SK-N-SH treated with all-trans-retinoic acid at 6 μM for 48 hours (cell line): ENCODE measurements around the gene SEMA5A.

Experiments
- ATAC-seq: fragments of 200-7000 bp; cut with Tn5 transposase; 3 replicates; pipeline ENCODE4 v1.9.1; 2020; ENCODE audit warnings: mild to moderate bottlenecking, moderate library complexity
- ARNTL ChIP-seq: fragments of 450-650 bp; formaldehyde crosslinking; IDR thresholded peaks from 2 replicates; pipeline ENCODE4 v1.5.0; 2020; ENCODE audit warnings: low read depth, mild to moderate bottlenecking, moderate library complexity, borderline replicate concordance
- BACH2 ChIP-seq: fragments of 250-450 bp; sonication (Bioruptor Pico); IDR thresholded peaks from 2 replicates; pipeline ENCODE4 v1.9.0; 2021; ENCODE audit warnings: mild to moderate bottlenecking, borderline replicate concordance
- CSDC2 ChIP-seq: fragments of 250-450 bp; sonication (Bioruptor Pico); IDR thresholded peaks from 2 replicates; pipeline ENCODE4 v1.5.0; 2020; ENCODE audit warnings: mild to moderate bottlenecking, moderate library complexity
- GLIS3 ChIP-seq: fragments of 250-450 bp; sonication (Bioruptor Pico); IDR thresholded peaks from 2 replicates; pipeline ENCODE4 v1.5.0; 2020; ENCODE audit warnings: mild to moderate bottlenecking, moderate library complexity
- ISL1 ChIP-seq: fragments of 250-450 bp; sonication (Bioruptor Pico); IDR thresholded peaks from 2 replicates; pipeline ENCODE4 v2.1.2; 2022; ENCODE audit warnings: mild to moderate bottlenecking, moderate library complexity
- OSR1 ChIP-seq: fragments of 250-450 bp; sonication (Bioruptor Pico); IDR thresholded peaks from 2 replicates; pipeline ENCODE4 v1.8.0; 2022; ENCODE audit warnings: moderate library complexity, mild to moderate bottlenecking, inconsistent platforms
- PPARA ChIP-seq: fragments of 250-450 bp; sonication (Bioruptor Pico); IDR thresholded peaks from 2 replicates; pipeline ENCODE4 v1.5.0; 2020; ENCODE audit warnings: mild to moderate bottlenecking, borderline replicate concordance
- RARB ChIP-seq: fragments of 250-450 bp; sonication (Bioruptor Pico); IDR thresholded peaks from 2 replicates; pipeline ENCODE4 v1.8.0; 2021; ENCODE audit warnings: mild to moderate bottlenecking, moderate library complexity
- SNAI2 ChIP-seq: fragments of 250-450 bp; sonication (Bioruptor Pico); IDR thresholded peaks from 2 replicates; pipeline ENCODE4 v1.5.0; 2020; ENCODE audit warnings: mild to moderate bottlenecking, moderate library complexity
- TCF4 ChIP-seq: fragments of 250-450 bp; sonication (Bioruptor Pico); IDR thresholded peaks from 2 replicates; pipeline ENCODE4 v1.8.0; 2021; ENCODE audit warnings: mild to moderate bottlenecking, moderate library complexity, borderline replicate concordance
- ZC3H10 ChIP-seq: fragments of 250-450 bp; sonication (Bioruptor Pico); IDR thresholded peaks from 2 replicates; pipeline ENCODE4 v1.5.1; 2021; ENCODE audit warnings: mild to moderate bottlenecking, moderate library complexity
- ZFP3 ChIP-seq: fragments of 250-450 bp; sonication (Bioruptor Pico); IDR thresholded peaks from 2 replicates; pipeline ENCODE4 v1.5.0; 2020; ENCODE audit warnings: mild to moderate bottlenecking, moderate library complexity
- ZFP30 ChIP-seq: fragments of 450-650 bp; formaldehyde crosslinking; IDR thresholded peaks from 2 replicates; pipeline ENCODE4 v1.5.0; 2022; ENCODE audit warnings: mild to moderate bottlenecking, moderate library complexity
- ZNF565 ChIP-seq: fragments of 450-650 bp; formaldehyde crosslinking; conservative IDR thresholded peaks from 2 replicates; pipeline ENCODE4 v1.5.0; 2020; ENCODE audit warnings: low read depth, mild to moderate bottlenecking, moderate library complexity
- ZNF70 ChIP-seq: fragments of 450-650 bp; formaldehyde crosslinking; IDR thresholded peaks from 2 replicates; pipeline ENCODE4 v1.5.0; 2020; ENCODE audit warnings: mild to moderate bottlenecking, moderate library complexity
- ZNF8 ChIP-seq: fragments of 450-650 bp; formaldehyde crosslinking; IDR thresholded peaks from 2 replicates; pipeline ENCODE4 v1.5.0; 2020; ENCODE audit warnings: mild to moderate bottlenecking, moderate library complexity
- TF ChIP-seq, protein P1 (sequence below): fragments of 250-450 bp; sonication (Bioruptor Pico); IDR thresholded peaks from 2 replicates; pipeline ENCODE4 v1.5.0; 2020; ENCODE audit warnings: mild to moderate bottlenecking, moderate library complexity
- TF ChIP-seq, protein P2 (sequence below): fragments of 250-450 bp; sonication (Bioruptor Pico); IDR thresholded peaks from 2 replicates; pipeline ENCODE4 v1.5.1; 2021; ENCODE audit warnings: mild to moderate bottlenecking, moderate library complexity
- TF ChIP-seq, protein P3 (sequence below): fragments of 250-450 bp; sonication (Bioruptor Pico); IDR thresholded peaks from 2 replicates; pipeline ENCODE4 v1.5.1; 2020; ENCODE audit warnings: low read depth, mild to moderate bottlenecking, moderate library complexity
- TF ChIP-seq, protein P4 (sequence below): fragments of 250-450 bp; sonication (Bioruptor Pico); IDR thresholded peaks from 2 replicates; pipeline ENCODE4 v1.8.0; 2020; ENCODE audit warnings: mild to moderate bottlenecking, moderate library complexity, borderline replicate concordance

SEMA5A gene, protein sequence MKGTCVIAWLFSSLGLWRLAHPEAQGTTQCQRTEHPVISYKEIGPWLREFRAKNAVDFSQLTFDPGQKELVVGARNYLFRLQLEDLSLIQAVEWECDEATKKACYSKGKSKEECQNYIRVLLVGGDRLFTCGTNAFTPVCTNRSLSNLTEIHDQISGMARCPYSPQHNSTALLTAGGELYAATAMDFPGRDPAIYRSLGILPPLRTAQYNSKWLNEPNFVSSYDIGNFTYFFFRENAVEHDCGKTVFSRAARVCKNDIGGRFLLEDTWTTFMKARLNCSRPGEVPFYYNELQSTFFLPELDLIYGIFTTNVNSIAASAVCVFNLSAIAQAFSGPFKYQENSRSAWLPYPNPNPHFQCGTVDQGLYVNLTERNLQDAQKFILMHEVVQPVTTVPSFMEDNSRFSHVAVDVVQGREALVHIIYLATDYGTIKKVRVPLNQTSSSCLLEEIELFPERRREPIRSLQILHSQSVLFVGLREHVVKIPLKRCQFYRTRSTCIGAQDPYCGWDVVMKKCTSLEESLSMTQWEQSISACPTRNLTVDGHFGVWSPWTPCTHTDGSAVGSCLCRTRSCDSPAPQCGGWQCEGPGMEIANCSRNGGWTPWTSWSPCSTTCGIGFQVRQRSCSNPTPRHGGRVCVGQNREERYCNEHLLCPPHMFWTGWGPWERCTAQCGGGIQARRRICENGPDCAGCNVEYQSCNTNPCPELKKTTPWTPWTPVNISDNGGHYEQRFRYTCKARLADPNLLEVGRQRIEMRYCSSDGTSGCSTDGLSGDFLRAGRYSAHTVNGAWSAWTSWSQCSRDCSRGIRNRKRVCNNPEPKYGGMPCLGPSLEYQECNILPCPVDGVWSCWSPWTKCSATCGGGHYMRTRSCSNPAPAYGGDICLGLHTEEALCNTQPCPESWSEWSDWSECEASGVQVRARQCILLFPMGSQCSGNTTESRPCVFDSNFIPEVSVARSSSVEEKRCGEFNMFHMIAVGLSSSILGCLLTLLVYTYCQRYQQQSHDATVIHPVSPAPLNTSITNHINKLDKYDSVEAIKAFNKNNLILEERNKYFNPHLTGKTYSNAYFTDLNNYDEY

DNA sequence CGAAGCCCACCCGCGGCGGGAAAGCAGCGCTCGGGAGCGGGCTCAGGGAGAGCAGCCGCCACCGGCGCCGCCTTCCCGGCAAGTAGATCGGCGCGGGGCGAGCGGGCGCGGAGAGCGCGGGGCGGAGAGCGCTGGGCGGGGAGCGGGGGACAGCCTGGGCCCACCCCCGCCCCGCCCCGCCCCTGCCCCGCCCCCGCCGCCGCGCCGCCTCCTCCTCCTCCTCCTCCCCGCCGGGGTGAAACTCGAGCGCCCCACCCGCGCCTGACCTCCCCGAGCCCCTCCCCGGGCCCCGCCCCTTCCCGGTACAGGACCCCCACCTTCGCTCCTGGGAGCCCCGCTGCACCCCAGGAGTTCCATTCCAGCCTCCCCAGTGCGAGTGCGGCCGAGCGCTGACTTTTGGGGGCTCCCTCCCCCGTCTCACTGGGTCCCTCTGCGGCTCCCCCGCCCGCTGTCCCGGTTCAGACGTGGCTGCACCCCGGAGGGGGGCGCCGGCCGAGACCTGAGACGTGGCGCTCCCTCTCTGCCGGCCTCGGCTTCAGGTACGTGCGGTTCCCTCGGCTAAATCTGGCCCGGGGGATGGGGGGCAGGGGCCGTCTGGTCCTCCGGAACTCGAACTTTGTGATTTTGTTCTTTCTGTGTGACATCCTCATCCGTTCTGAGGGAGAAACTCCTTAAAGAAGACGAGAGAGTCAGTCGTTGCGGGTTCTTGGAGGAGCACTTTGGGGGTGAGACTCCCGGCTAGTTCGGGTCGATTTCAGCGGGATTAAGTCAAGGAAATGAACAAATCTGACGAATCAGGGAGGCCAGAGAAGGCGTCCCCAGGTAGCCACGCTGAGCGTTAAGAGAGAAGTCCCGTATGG, at the start of gene SEMA5A:
TSS of gene SEMA5A (minus strand) at position 84 of the 860 bp plus-strand sequence. CDS start 166,129 bp downstream, outside the sequence.
- peak; percentile 69 for ATAC-seq
- TF ChIP-seq TCF4 (CRISPR knock-in tag), result no peak
- no peak for TF ChIP-seq ZNF70
- TF ChIP-seq ZNF8 (CRISPR knock-in tag), result no peak
- TF ChIP-seq CSDC2 (CRISPR knock-in tag), result no peak
- no peak for TF ChIP-seq ZFP3 (CRISPR knock-in tag)
- no peak for TF ChIP-seq ZFP30 (CRISPR knock-in tag)

DNA sequence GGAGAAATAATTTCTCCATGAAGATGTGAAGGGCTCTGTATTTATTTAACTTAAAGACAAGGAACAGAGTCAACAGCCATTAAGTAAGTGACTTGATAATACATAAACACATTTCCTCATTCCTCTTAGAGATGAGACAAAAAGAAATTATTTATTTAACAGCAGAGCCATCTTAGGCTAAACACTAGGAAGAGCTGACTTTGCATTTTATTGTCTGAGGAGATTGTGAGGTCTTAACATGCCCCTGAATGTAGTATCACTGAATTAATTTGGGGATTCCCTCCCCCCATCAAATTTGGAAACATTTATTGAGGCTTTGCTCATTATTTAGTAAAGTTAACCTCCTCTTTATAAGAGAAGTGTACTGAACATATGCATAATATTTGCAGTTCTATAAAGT, 49.0 kb upstream of the SEMA5A start:
- no peak for ATAC-seq
- TF ChIP-seq ZNF70, result no peak
- TF ChIP-seq SNAI2 (CRISPR knock-in tag), result no peak
- no peak for TF ChIP-seq RARB (CRISPR knock-in tag)
- TF ChIP-seq PPARA (CRISPR knock-in tag), result no peak
- TF ChIP-seq TCF4 (CRISPR knock-in tag), result no peak
- no peak for TF ChIP-seq CSDC2 (CRISPR knock-in tag)
- TF ChIP-seq, protein P1, sequence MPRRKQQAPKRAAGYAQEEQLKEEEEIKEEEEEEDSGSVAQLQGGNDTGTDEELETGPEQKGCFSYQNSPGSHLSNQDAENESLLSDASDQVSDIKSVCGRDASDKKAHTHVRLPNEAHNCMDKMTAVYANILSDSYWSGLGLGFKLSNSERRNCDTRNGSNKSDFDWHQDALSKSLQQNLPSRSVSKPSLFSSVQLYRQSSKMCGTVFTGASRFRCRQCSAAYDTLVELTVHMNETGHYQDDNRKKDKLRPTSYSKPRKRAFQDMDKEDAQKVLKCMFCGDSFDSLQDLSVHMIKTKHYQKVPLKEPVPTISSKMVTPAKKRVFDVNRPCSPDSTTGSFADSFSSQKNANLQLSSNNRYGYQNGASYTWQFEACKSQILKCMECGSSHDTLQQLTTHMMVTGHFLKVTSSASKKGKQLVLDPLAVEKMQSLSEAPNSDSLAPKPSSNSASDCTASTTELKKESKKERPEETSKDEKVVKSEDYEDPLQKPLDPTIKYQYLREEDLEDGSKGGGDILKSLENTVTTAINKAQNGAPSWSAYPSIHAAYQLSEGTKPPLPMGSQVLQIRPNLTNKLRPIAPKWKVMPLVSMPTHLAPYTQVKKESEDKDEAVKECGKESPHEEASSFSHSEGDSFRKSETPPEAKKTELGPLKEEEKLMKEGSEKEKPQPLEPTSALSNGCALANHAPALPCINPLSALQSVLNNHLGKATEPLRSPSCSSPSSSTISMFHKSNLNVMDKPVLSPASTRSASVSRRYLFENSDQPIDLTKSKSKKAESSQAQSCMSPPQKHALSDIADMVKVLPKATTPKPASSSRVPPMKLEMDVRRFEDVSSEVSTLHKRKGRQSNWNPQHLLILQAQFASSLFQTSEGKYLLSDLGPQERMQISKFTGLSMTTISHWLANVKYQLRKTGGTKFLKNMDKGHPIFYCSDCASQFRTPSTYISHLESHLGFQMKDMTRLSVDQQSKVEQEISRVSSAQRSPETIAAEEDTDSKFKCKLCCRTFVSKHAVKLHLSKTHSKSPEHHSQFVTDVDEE (CRISPR knock-in tag), result no peak
- no peak for TF ChIP-seq ZFP30 (CRISPR knock-in tag)
- TF ChIP-seq ISL1 (CRISPR knock-in tag), result no peak
- TF ChIP-seq, protein P2, sequence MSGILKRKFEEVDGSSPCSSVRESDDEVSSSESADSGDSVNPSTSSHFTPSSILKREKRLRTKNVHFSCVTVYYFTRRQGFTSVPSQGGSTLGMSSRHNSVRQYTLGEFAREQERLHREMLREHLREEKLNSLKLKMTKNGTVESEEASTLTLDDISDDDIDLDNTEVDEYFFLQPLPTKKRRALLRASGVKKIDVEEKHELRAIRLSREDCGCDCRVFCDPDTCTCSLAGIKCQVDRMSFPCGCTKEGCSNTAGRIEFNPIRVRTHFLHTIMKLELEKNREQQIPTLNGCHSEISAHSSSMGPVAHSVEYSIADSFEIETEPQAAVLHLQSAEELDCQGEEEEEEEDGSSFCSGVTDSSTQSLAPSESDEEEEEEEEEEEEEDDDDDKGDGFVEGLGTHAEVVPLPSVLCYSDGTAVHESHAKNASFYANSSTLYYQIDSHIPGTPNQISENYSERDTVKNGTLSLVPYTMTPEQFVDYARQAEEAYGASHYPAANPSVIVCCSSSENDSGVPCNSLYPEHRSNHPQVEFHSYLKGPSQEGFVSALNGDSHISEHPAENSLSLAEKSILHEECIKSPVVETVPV, result no peak
- TF ChIP-seq ZNF565 (CRISPR knock-in tag), result no peak
- TF ChIP-seq ZC3H10 (CRISPR knock-in tag), result no peak
- TF ChIP-seq, all 23 proteins: peak for 0

DNA sequence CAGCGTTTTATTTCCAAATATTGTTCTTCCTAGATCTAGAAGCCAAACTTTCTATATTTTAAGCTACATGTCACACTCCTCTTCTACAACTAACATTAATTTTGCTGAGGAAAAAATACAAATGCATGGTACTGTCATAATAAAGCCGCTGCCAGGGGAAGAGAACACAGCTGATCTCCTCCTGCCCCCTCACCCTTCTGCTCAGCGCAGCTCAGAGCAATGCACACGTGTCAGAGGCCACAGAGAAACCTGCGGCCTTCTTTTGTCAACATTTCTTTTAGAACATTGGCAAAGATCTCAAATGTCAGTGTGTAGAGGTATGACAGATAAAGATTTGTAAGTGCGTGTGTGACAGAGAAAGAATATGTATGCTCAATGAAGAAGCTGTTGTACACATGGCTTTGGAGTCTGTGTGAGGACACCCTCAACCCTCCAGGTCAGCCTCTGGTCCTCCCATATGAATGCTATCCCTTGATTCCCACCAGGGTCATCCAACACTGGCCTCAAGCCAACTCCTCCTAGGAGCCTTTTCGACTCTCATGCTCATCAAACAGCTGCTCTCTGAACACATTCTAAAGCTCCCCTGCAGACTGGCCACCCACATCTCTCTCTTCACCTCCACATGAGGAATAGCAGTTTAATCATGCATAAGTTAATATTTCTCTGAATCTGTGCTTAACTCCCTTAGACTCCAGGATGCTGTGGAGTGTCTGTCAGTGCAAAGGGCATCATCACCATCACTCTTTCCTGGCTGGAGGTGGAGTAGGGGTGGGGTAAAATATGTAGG, 43.4 kb upstream of the SEMA5A start:
- TF ChIP-seq ZNF8 (CRISPR knock-in tag) (no peak), ZFP30 (CRISPR knock-in tag) (no peak), ZFP3 (CRISPR knock-in tag) (no peak), GLIS3 (CRISPR knock-in tag) (no peak), SNAI2 (CRISPR knock-in tag) (no peak), OSR1 (CRISPR knock-in tag) (no peak), BACH2 (CRISPR knock-in tag) (no peak), ARNTL (no peak)
- TF ChIP-seq, protein P1 (CRISPR knock-in tag), result no peak
- TF ChIP-seq, protein P3, sequence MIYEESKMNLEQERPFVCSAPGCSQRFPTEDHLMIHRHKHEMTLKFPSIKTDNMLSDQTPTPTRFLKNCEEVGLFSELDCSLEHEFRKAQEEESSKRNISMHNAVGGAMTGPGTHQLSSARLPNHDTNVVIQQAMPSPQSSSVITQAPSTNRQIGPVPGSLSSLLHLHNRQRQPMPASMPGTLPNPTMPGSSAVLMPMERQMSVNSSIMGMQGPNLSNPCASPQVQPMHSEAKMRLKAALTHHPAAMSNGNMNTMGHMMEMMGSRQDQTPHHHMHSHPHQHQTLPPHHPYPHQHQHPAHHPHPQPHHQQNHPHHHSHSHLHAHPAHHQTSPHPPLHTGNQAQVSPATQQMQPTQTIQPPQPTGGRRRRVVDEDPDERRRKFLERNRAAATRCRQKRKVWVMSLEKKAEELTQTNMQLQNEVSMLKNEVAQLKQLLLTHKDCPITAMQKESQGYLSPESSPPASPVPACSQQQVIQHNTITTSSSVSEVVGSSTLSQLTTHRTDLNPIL, result no peak
- TF ChIP-seq, protein P4, sequence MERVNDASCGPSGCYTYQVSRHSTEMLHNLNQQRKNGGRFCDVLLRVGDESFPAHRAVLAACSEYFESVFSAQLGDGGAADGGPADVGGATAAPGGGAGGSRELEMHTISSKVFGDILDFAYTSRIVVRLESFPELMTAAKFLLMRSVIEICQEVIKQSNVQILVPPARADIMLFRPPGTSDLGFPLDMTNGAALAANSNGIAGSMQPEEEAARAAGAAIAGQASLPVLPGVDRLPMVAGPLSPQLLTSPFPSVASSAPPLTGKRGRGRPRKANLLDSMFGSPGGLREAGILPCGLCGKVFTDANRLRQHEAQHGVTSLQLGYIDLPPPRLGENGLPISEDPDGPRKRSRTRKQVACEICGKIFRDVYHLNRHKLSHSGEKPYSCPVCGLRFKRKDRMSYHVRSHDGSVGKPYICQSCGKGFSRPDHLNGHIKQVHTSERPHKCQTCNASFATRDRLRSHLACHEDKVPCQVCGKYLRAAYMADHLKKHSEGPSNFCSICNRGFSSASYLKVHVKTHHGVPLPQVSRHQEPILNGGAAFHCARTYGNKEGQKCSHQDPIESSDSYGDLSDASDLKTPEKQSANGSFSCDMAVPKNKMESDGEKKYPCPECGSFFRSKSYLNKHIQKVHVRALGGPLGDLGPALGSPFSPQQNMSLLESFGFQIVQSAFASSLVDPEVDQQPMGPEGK (CRISPR knock-in tag), result no peak
- TF ChIP-seq, all 23 proteins: peak for 0
- no peak for ATAC-seq
